Parathyroid adenoma (tissue), 2 donors: ENCODE measurements around the gene GSC2.
A peak's percentile ranks its signal among the peaks of the same experiment; 100 is the strongest.

Experiments used
- H2AFZ ChIP-seq: fragments of 300-600 bp; sonication (generic); one replicate; pipeline ENCODE4 v1.7.0; 2017; ENCODE audit warnings: antibody characterized with exemption, mild to moderate bottlenecking
- H3K27ac ChIP-seq: fragments of 300-600 bp; sonication (generic); one replicate; pipeline ENCODE4 v1.7.0; 2017
- H3K27me3 ChIP-seq: fragments of 300-600 bp; sonication (generic); one replicate; pipeline ENCODE4 v1.7.0; 2017; ENCODE audit warnings: low read length; ENCODE audit not compliant: control insufficient read depth, insufficient read depth
- H3K36me3 ChIP-seq: fragments of 300-600 bp; sonication (generic); one replicate; pipeline ENCODE4 v1.7.0; 2017; ENCODE audit warnings: low read length; ENCODE audit not compliant: control insufficient read depth, insufficient read depth
- H3K4me1 ChIP-seq: fragments of 300-600 bp; sonication (generic); one replicate; pipeline ENCODE4 v1.7.0; 2017; ENCODE audit warnings: control low read depth
- H3K4me2 ChIP-seq: fragments of 300-600 bp; sonication (generic); one replicate; pipeline ENCODE4 v1.7.0; 2017; ENCODE audit warnings: low read length
- H3K4me3 ChIP-seq: fragments of 300-600 bp; sonication (generic); one replicate; pipeline ENCODE4 v1.7.0; 2017; ENCODE audit warnings: low read depth, low read length
- H3K79me2 ChIP-seq: fragments of 300-600 bp; sonication (generic); one replicate; pipeline ENCODE4 v1.7.0; 2017; ENCODE audit warnings: control low read depth
- H3K9ac ChIP-seq: fragments of 300-600 bp; sonication (generic); one replicate; pipeline ENCODE4 v1.7.0; 2017; ENCODE audit warnings: mild to moderate bottlenecking
- H3K9me3 ChIP-seq: fragments of 300-600 bp; sonication (generic); one replicate; pipeline ENCODE4 v1.7.0; 2017; ENCODE audit warnings: low read length; ENCODE audit not compliant: control insufficient read depth
- TF ChIP-seq, protein P1 (sequence below): fragments of 300-600 bp; sonication (generic); IDR thresholded peaks from one replicate; pipeline ENCODE4 v1.7.0; 2017; ENCODE audit warnings: antibody characterized with exemption, mild to moderate bottlenecking
- donor health status: primary hyperparathyroidism.

GSC2 gene

DNA sequence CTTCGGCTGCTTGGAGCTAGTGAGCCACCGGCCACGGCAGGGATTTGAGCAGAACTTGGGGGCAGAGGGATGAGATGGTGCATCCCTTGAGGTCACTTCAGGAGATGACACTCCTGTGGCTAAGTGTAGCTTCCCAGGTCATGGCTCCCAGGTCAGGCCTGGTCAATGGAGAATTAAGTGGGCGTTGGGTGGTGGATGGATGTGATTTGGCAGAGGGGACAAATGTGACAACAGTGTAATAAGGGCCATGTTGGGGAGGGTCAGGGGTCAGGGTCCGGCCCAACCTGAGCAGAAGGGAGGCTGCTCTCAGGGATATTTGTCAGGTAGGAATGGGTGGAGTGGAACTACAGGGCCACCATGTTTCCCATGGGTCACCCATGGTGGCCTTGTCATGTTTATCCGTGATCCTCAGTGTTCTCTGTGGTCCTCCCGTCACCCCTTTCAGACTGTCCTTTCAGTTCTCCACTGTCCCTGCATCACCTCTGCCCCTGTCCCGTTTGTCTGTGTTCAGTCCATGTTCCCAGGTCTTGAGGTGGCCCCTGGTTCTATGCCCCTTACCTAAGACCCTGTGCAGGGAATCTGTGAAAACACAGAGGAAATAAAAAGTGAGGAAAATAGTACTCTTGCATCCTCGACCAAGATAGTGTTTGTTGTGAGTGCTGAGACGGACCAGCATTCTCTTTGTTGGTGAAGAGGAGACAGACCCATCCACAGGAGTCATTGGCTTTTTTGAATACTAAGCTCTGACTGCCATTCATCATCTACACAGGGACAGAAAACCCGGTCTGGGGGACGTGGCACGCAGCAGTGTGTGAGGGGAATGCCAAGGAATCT is 22.3 kb upstream of the GSC2 start:
- Histone ChIP-seq H3K27ac (peak overlapping the region; percentile 67), H3K4me2 (peak overlapping the region; percentile 99), H3K9ac (peak overlapping the region; percentile 53), H2AFZ (peak overlapping the region; percentile 94), H3K27me3 (peaks cover 5% of the 10 kb centered on the region), H3K9me3 (no peaks in the 10 kb centered on the region), H3K4me3 (peak overlapping the region; percentile 92), H3K79me2 (no peaks in the 10 kb centered on the region), H3K36me3 (no peaks in the 10 kb centered on the region), H3K4me1 (peaks cover 5% of the 10 kb centered on the region)
- TF ChIP-seq, protein P1, sequence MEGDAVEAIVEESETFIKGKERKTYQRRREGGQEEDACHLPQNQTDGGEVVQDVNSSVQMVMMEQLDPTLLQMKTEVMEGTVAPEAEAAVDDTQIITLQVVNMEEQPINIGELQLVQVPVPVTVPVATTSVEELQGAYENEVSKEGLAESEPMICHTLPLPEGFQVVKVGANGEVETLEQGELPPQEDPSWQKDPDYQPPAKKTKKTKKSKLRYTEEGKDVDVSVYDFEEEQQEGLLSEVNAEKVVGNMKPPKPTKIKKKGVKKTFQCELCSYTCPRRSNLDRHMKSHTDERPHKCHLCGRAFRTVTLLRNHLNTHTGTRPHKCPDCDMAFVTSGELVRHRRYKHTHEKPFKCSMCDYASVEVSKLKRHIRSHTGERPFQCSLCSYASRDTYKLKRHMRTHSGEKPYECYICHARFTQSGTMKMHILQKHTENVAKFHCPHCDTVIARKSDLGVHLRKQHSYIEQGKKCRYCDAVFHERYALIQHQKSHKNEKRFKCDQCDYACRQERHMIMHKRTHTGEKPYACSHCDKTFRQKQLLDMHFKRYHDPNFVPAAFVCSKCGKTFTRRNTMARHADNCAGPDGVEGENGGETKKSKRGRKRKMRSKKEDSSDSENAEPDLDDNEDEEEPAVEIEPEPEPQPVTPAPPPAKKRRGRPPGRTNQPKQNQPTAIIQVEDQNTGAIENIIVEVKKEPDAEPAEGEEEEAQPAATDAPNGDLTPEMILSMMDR = no peak

DNA sequence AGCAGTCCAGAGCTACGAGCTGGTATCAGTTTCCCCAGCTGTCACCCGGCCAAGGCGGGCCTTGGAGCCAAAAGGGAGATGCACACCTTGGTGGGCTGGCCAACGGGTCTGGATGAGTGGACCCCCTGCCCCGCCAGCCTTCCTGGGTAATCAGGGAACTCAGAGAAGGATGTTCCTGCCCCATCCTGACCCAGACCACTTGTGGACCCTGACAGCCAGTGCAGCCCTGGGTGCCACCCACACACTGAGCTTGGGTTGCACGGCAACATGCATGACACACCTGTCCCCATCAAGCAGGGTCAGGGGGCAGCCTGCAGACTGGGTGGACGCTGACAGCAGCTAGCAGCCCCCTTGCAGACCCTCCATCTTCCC is 19.8 kb upstream of the GSC2 start:
- no peaks in the 10 kb centered on the region for H3K9me3 ChIP-seq
- H3K79me2 ChIP-seq = no peaks in the 10 kb centered on the region
- peaks cover 5% of the 10 kb centered on the region for H3K27me3 ChIP-seq
- H3K27ac ChIP-seq = no peak overlapping the region
- TF ChIP-seq, protein P1 = no peak
- H3K4me3 ChIP-seq = peak overlapping the region; percentile 33
- peaks cover 5% of the 10 kb centered on the region for H3K4me1 ChIP-seq
- H3K36me3 ChIP-seq = no peaks in the 10 kb centered on the region
- peak overlapping the region; percentile 69 for H2AFZ ChIP-seq
- no peak overlapping the region for H3K9ac ChIP-seq
- peak overlapping the region; percentile 74 for H3K4me2 ChIP-seq

DNA sequence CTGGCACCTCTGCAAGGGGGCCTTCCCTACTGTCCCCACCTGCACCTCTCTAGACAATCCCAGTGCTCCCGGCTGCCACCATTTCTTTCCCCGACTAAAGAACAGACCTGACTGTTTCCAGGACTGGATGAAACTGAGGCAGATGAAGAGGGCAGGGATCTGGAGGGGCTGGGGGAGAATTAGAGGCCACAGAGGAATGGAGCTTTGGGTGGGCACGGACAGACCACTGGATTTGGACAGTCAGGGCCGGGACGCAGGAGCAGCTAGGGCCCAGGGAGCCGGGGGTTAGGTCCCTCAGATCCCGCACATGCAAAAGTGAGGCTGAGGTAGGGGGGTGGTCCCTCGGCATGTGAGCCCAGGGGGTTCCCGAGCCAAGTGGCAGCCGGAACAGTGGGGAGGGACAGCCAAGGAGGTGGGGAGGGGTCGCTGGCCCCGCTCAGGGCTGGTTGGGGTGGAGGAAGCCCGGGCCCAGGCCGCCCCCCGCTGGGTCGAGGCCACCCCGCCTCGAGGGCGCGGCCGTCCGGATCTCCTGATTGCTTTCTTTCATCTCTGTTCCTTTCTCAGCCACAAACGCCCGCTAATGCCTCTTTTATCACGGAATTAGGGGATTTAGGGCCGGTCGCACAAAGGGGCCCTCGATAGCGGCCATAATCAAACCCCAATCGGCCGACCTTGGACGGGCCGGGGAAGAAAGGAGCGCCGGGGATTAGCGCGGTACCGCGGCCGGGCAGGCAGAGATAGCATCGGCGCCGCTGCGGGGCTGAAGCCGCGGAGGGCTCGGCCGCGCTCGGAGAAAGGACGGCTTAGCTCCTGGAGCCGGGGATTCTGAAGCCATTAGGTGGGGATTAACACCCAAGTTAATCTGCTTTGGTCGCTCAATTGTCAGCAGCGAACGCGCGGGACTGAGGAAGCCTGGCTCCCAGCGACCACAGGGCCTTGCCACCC is 19.2 kb upstream of the GSC2 start:
- Histone ChIP-seq H3K27ac (no peak overlapping the region), H2AFZ (peak overlapping the region; percentile 69), H3K27me3 (peaks cover 5% of the 10 kb centered on the region), H3K9ac (no peak overlapping the region), H3K9me3 (no peaks in the 10 kb centered on the region), H3K79me2 (no peaks in the 10 kb centered on the region), H3K4me1 (peaks cover 5% of the 10 kb centered on the region), H3K4me3 (peak overlapping the region; percentile 33), H3K36me3 (no peaks in the 10 kb centered on the region), H3K4me2 (peak overlapping the region; percentile 74)
- TF ChIP-seq, protein P1 = no peak

DNA sequence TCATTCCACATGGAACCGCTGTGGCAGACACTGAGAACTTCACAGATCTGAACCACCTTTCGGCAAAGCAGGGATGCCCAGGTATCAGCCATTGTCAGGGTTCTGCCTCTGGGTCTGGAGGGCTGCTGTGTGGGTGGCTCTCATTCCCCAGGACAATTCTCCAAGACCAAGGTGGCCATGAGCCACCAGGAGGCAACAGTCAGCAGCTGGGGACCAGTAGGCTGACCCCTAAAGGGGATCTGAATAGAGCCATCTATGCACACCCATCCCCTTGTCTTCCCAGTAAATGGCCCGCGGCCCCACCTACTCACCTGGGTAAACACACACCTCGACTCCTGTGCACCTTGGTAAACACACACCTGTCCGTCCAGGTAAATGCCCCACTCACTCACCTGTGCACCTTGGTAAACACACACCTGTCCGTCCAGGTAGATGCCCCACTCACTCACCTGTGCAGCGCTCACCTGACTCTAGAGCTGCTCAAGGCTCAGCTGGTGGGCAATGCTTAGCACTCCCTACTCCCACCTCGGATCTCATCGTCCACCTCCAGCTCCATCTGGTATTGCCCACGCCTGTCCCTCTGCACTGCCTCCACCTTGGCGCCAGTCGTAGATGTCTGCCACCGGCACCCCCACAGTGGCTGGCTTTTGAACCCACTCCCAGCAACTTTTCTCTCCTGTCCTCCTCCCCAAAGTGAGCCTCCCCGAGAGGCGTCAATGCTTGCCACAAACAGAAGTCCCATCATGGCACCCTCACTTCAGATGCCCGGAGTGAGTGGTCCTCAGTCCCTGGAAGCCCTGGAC is 18.2 kb upstream of the GSC2 start:
- Histone ChIP-seq H3K9ac (no peak overlapping the region), H3K27ac (no peak overlapping the region), H3K4me1 (peaks cover 5% of the 10 kb centered on the region), H3K4me3 (no peak overlapping the region), H3K27me3 (peaks cover 5% of the 10 kb centered on the region), H3K79me2 (no peaks in the 10 kb centered on the region), H3K4me2 (no peak overlapping the region), H2AFZ (no peak overlapping the region), H3K36me3 (no peaks in the 10 kb centered on the region), H3K9me3 (no peaks in the 10 kb centered on the region)
- TF ChIP-seq, protein P1 = no peak
